Stimulated activated CD4-positive, alpha-beta T cell treated with anti-CD3 and anti-CD28 coated beads, Interleukin-4, amount 100 ng/mL, for 4 hours (primary cell): Measurements from ENCODE around the gene INS.
"Not testable (repeated sequence)": the region's sequence is repeated elsewhere in the genome, so short reads cannot be mapped to it uniquely, and the experiment has no call there.

Experiments used
- DNase-seq, 2 experiments: peaks; one replicate each; pipeline ENCODE4 v3.0.0-alpha.2; 2020

INS gene

GRCh38 chr11:2129699-2130366 is 31.2 kb downstream of the INS start:
- no peak for DNase-seq

DNA sequence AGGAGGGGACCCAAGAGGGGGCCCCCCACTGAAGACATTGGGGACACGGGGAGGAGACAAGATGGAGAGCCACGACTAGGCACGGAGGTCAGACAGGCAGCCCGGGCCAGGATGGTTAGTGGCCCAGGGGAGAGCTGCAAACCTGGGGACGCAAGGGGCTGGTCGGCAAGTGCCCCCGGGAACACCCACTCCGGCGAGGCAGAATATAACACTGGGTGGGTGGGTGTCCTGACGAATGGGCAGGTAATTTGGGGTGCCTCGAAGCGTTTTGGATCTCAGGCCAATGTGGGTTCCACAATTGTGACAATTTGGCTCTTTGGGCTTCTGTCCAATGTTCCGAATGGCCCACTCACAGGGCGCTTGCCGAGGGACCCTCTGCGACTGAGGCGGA is 31.7 kb downstream of the INS start:
- no peak for DNase-seq

DNA sequence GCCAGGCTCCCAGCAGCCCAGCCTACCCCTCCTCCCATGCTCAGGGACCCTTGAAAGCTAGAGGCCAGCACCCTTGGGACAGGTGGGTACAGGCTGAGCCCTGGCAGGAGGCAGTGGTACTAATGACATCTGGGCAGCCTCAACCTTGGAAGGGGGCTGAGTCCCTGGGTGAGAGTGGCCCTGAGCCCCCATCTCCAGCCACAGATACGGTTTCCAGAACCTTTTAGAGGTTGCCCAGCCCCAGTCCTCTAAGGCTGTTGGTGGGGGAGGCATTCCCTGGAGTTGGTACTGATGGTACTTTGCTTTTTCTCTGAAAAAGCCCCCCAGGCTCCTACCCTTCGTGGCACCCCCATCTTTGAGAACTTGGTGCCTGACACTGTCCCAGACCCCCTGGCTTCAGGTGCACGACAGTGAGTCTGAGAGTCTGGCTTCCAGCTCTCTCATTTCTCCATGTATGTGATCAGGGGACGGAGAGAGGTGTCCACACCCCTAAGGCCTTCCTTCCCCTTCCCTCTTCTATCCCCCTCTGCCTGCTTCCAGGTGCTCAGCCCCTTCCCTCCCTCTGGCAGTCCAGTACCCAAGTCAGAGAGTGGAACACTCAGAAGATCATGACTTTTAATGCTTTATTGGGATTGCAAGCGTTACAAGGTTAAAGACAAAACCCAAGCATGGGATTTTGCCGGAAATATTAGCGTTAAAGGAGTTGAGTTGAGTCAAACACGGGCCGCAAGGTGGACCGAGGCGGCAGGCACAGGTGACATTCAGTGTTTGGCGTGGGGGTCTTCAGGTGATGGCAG is 32.3 kb downstream of the INS start:
- no peak for DNase-seq

DNA sequence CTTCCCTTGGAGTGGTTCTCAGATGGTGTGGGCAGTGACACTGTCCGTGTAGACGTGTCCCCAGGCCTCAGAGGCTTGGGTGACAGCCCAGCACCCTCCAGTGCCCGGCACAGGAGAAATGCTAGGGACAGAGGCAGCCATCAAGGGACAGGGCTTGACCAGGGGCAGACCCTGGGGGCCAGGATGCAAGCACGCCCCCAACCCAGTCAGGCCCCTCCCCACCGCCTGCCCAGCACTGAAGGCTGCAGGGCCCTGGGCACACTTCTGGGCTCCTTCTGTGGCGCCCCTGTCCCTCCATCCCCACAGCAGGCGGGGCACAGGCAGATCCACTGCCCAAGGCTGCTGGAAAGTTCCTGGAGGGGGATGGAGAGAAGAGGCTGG is 32.9 kb downstream of the INS start:
- no peak for DNase-seq

DNA sequence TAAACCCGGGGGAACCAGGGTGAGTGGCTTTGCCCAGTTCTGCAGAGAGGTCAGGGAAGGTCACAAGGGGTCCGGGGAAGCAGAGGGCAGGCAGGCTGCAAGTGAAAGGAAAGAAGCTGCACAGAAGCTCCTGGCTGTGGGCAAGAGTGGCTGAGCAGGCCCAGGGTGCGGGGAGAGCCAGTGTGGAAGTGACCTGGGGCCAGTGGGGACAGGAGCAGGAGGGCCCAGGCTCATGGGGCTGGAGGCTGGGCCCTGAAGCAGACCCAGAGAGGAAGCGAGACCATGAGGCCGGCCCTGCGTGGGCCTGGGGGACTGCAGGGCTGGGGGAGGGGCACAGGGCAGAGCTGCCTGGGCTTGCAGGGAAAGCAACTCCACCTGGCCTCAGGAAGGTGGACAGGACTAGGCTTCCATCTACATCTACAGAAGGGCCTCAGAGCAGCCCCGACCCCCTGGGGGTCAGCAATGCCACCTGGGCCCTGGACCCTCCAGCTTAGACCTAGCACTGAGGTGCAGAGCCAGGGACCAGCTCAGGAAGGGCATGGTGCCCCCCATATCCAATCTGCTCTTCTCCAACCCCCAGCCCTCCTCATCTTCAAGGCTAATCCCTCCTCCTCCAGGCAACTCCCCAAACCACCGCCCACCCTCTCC is 33.4 kb downstream of the INS start:
- DNase-seq = no peak

- DNase-seq = no peak
Measured at GRCh38 chr11:2126520-2127085, 34.4 kb downstream of the INS start.

DNA sequence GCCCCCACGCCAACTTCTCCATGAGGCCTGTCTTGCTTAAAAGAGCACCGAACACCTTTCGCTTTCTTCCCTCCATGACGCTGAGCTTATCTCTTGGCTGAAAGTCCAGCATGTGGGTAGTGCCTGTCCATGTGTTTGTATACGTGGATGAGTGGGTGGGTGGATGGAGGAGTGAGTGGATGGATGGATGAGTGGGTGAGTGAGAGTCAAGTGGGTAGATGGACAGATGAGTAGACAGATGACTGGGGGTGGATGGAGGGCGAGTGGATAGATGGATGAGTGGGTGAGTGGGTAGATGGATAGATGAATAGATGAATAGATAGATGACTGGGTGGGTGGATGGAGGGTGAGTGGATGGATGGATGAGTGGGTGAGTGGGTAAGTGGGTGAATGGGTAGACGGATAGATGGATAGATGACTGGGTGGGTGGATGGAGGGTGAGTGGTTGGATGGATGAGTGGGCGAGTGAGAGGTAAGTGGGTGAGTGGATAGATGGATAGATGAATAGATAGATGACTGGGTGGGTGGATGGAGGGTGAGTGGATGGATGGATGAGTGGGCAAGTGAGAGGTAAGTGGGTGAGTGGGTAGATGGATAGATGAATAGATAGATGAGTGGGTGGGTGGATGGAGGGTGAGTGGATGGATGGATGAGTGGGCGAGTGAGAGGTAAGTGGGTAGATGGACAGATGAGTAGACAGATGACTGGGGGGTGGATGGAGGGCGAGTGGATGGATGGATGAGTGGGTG is 36.1 kb downstream of the INS start:
- not testable (repeated sequence) for DNase-seq

GRCh38 chr11:2123628-2123960 is 37.4 kb downstream of the INS start:
- no peak for DNase-seq

- DNase-seq = no peak
Measured at GRCh38 chr11:2122907-2123627, 37.9 kb downstream of the INS start.

DNA sequence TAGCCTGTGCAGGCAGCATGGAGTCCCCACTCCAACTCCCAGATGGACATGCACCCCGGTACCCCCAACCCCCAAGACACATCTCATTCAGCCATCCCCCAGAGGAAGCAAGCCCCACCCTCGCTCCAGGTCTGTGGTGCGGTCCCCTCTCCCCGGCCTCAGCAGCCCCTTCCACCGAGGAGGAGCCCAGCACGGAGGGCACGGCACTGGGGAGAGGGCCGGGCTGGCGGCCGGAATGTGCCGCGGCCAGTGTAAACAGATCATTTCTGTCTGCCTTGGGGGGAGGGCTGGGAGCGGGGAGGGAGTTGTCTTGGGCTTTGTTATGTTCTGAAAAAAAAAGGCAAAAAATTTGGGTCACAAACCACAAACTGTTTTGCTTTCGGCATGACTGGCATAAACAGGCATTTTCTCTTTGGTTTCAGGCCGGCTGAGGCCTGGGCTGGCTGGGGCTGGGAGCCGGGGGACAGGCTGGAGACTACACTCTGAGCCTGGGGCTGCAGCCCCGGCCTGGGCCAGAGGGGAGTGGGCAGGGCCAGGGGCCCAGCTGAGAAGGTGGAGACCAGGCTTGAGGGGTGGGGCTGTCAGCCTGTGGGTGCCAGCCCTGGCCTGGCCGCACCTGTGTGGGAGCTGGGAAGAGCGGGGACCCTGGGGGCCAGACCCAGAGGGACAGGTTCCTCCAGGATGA is 38.6 kb downstream of the INS start:
- DNase-seq = no peak

GRCh38 chr11:2121227-2122130 is 39.5 kb downstream of the INS start:
- DNase-seq = no peak

DNA sequence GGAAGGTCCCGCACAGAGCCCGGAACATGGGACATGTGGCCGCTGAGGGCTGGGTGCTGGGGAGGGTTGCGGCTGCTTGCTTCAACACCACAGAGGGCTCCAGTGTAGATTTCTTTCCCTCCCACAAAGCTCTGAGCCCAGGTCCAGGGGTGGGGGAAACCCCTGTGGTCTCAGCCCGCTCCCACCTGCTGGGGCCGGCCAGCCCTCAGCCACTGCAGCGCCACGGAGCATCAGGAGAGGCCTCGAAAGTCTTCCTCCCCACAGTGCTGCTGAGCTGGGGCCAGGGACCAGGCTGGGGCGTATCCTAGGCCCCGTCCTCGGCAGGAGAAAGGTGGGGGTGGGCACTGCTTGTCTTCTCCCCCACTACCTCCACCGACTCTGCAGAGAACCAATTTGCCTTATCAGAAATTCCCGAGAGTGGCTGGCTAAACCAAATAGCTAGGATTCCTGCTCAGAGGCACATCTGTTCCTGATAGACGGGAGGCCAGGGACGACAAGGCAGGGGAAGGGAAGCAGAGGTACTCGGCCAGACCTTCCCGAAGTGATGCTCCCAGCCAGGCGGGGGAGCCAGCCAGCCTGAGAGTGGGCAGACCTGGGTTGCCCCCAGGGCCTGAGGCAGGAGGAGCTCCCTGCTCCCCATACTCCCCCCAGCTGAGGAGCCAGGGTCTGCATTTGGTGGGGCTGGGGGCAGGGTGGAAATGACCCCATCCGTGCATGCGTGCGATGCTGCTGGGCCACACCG is 40.5 kb downstream of the INS start:
- no peak for DNase-seq

DNA sequence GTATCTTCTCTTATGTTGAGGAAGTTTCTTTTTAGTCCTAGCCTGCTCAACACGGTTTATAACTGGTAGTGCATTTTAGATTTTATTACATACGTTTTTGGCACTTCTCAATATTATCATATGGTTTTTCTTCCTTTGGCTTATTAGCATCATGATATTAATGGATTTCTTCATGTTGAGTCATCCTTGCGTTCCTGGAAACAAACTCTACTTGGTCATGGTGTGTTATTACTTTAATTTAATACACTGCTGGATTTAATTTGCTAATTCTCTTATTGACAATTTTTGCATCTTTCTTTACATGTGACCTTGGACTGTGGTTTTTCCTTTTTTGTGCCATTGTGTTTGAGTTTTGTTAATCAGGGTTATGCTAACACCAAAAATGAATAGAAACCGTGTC is 42.3 kb downstream of the INS start:
- no peak for DNase-seq

DNA sequence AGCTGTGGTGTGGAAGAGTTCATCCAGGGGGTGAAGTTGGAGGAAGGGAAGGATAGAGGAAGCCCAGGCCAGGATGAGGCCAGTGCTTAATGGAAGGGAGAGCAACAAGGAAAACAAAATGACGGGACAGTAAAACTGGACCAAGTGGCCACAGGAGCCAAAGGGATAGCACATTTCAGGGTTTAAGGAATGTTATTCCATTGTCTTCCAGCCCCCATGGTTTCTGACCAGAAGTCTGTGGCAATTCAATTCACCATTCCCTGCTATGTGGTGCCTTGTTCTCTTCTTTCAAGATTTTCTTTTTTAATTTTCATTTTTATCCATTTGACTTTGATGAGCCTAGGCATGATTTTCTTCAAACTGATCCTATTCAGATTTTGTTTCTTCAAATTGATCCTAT is 44.3 kb downstream of the INS start:
- DNase-seq = no peak

DNA sequence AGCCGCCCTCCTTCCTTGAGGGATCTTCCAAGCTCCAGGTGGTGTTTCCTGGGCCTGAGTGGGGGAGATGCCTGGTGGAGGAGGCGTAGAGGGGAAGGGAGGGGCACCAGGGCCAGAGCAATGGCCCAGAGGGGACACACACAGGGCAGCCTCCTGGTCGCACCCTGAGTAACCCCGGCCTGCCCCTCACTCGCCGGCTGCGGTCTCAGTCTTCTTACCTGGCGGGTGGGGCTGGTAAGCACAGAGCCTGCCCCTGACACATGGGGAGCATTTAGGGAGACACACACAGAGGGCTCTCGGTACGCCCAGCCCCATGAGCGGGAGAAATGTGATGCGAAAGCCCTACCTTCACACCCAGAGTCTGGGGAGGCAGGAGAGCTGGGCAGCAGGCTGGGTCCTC is 45.7 kb downstream of the INS start:
- no peak for DNase-seq

DNA sequence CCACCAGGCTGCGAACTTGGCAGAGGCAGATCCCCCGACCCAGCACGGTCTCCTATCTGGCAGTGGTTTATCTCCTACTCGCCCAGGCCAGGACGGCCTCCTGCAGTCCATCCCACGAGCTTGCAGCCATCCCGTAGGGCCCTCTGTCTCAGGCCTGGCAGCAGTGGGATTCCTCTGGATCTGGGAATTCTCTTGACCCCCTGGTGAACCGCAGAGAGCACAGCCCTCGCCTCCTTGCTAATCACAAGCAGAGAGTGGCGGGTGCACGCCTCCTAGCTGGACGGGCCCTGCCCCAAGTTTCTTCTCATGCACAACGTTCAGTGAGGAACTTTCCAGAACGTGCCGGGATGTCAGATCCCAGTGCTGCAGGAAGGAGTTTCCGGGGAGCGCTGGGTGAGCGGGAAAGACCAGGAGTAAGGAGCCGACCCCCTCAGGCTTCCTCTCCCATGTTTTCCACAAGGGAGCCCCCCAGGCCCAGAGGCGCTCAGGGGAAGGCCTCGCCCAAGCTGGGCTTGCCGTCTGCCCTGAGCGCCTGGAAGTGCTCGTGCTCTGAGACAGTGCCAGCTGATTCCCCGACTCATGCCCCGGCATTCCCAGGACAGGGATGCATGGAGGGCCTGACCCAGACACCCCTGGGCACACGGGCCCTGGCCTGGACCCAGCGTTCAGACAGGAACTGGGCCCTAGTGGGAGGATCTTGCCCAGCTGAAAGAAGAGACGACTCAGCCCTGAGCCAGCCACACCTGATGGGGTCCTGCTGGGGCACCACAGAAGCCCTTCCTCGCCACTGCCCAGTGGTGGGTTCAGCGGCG is 46.4 kb downstream of the INS start:
- DNase-seq = no peak

DNA sequence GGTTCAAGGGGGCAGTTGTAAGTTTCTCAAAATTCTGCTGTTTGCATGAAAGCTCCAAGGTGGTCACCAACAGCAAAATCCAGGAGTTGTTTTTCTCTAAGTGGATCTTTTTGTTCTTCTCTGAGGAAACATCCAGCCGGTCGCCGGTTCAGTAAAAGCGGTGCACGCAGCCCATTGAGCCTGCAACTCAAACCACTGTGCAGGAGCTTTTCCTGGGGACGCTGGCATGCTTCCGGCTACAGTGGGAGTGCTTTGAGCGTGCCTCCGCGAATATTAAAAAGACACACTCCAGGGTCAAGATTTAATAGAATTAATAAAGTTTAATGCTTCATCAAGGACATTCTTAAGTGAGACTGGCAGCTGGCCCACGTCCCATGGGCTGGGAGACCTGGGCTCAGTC is 47.2 kb downstream of the INS start:
- DNase-seq = no peak

GRCh38 chr11:2110521-2110920 is 50.5 kb downstream of the INS start:
- DNase-seq = no peak
